GM19238 (cell line): ENCODE results near the gene ADAM19.

Source experiments
- DNase-seq: peaks from one replicate; pipeline ENCODE4 v3.0.0; 2011; ENCODE audit warnings: low spot score; ENCODE audit not compliant: insufficient read length

ADAM19 gene

DNA sequence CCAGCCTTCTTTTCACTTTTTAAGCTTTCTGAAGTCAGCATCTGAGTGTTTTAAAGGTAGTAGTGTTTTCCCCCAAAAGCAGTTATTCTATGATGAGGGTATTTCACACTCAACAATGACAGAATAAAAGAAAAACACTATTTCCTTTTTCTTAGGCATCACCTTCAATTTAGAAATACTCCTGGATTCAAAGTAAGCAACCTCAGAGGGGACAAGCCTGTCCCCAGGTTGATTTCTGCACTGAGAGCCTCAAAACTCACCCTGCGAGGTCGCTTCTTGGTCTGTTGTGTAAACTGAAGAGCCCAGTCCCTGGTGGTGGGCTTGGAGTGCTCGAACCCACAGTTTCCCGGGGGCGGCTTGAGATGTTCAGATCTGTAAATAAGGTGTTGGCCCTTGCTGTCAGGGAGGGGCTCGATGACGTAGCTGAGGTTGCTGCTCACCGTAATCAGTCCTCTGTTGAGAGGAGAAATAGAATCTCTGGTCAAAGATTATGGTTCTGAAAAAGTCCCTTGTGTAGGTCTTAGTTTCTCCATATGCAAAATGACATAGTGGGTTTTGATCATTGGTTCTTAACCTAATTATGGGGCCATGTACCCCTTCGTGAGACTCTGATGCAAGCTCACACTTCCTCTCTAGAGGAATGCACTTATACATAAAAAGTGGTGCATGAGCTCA, 55.9 kb downstream of the ADAM19 start:
- peak; percentile 22 for DNase-seq

DNA sequence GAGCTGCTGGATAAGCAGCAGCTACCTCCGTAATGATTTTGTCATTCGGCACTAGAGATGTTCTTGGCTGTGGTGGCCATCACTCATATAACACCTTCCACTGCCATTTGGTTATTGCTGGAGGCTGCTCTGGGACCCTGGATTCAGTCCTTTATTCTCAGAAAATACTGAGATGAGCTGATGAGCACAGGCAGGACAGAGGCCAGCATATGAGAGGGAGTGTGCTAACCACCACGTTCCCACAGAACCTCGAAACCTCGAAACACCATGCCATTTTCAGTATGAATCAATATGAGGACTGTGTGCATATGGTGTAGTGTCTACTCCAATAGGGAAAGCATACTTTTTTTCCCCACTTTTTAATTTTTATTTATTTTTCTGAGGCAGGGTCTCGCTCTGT, 56.6 kb downstream of the ADAM19 start:
- no peak for DNase-seq

- no peak for DNase-seq
These were observed 58.8 kb downstream of the ADAM19 start for GRCh38 chr5:157516626-157517325.

GRCh38 chr5:157516006-157516405, 59.6 kb downstream of the ADAM19 start:
- DNase-seq = no peak

DNA sequence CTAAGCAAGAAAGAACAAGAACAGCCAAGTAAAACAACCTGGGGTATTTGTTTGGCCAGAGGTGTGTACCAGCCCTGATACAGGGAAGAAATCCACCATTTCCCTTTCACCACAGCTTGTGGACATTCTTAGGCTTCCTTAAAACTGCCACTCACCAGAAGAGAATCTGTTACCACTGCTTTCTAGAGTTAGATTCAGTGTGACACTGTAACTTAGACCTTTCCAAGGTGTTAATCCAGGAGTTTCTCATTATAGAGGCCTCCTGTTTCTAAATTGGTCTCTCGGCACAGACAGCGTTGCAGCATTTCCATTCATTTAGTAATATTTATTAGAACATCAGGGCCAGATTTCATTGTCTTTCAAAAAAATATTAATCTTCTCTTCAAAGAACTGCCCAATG, 60.6 kb downstream of the ADAM19 start:
- DNase-seq = no peak

- no peak for DNase-seq
These were observed 62.4 kb downstream of the ADAM19 start for GRCh38 chr5:157513182-157513581.

DNA sequence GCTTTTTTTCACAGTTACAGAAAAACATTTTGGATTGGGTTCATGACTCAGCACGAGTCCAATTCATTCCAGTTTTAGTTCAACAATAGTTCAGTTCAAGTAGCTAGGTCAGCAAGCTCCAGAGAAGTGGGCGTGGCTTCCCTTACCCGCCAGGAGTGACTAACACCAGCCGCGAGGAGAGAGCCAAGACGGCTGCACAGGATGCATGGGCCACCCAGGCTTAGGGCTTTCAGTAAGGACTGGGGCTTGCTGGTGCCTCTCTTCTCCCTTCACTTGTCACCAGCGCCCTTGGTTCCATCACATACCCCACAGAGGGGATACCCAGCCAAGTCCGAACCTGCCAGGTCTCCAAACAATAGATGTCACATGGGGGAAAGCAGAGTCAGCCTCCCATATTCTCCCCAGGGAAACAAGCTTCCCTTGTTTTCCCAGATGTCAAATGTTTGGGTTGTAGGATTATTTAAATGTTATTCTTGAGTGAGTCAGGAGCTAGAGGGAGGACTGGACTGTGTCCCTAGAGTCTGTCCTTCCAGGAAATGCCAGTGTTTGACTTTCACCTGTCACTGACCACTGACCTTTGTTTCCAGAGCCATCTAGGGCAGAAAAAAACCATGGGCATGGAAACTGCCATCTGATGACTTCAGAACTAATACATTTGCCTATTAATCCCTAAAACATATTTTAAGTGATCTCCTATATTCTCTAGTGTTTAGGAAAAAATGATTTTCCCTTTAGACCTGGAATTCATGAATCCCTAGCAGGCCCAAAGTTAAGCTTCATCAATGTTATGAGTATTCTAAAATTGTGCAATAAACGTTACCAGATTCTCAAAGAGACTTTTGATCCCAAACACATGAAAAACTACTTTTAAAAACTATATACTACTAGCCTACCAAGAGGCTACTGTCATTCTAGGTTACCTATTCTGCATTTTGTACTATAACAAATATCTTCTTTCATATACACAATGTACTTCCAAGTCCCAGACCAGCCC, 63.6 kb downstream of the ADAM19 start:
- DNase-seq = no peak

GRCh38 chr5:157510682-157511081, 64.9 kb downstream of the ADAM19 start:
- DNase-seq = no peak

GRCh38 chr5:157509587-157509986, 66.0 kb downstream of the ADAM19 start:
- no peak for DNase-seq

GRCh38 chr5:157509093-157509492, 66.5 kb downstream of the ADAM19 start:
- no peak for DNase-seq

- no peak for DNase-seq
These were observed 68.4 kb downstream of the ADAM19 start for GRCh38 chr5:157506981-157507780.

DNA sequence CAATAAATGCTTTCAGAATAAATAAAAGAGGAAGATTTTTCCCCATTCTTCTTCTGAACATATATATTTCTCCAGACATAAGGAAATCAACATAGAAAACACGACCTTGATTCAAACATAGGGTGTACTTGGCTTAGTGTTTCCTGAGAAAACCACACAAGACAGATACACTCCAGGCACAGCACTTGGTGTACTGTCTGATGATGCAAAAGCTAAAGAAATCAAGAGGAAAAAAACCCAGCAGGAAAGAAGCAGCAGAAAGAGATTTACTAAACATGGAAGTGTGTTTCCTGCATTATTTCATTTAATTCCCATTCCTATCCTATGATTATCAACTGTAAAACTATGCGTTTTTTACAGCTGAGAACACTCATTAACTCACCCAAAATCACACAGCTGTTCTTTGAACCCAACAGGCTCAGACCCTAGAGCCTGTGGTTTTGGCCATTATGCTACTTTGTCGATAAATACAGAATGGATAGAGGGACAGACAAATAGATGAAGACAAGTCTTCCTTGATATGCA, 69.4 kb downstream of the ADAM19 start:
- no peak for DNase-seq

DNA sequence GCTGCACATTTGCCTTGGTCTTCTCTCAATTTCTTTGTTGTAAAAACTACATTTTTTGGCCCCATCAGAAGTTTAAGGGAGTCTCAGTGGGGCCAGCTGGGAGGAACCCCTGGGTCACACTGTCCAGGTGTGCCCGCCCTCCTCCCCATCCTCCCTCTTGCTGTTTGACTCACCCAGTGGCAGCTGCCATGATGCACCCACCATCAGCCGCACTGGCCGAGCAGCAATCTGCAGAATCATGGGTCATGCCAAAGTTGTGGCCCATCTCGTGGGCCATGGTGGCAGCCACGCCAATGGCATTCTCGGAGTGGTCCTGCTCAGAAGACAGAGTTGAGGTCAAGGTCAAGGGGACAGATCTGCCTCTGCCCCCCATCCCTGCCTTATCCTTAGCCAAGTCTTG, 70.1 kb downstream of the ADAM19 start:
- DNase-seq = no peak

- DNase-seq = no peak
These were observed 71.5 kb downstream of the ADAM19 start for GRCh38 chr5:157504053-157504452.

GRCh38 chr5:157502143-157502647, 73.4 kb downstream of the ADAM19 start:
- peak; percentile 48 for DNase-seq

- no peak for DNase-seq
These were observed 77.5 kb downstream of the ADAM19 start for GRCh38 chr5:157497875-157498611.

- no peak for DNase-seq
These were observed 78.7 kb downstream of the ADAM19 start for GRCh38 chr5:157496864-157497263.

DNA sequence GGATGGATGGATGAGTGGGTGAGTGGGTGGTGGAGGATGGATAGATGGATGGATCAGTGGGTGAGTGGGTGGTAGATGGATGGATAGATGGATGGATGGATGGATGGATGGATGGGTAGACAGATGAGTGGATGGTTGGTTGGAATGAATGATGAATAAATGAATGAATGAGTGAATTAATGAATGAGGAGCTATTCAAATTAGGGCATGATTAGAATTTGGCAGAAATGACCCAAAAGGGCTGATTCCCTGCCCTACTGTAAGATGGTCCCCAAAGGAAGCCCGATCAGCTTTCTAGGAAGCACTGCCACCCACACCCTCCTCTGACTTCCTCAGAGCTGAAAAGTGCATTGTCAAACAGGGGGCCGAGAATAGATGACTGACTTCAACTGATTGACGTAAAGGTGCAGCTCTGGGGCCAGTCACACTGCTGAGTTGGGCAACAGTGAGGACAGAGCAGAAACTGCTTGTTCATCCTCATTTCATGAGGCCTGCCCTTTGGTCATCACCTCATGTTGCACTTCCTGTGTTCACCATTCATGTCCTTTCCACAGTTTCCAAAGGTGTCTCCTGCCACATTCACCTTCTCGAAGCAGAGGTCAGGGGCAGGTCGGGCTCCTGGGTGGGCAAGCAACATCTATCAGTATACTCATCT, 81.3 kb downstream of the ADAM19 start:
- DNase-seq = no peak

DNA sequence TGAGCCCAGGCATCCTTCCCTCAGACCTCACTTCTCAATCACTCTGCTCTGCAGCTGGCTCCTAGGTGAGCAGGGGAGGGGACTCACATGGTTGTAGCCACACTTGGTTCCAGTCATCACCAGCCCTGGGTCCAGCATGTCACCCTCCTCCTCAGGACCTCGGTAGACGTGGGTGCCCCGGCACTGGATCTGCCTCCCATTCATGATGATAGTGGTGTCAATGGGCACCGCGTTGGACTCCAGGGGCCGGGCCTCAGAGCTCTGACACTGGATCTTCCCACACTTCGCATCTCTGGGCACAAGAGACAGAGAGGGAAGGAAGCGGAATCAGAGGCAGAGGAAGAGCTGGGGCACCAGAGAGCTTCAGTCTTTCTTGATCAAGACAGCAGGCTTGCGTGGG, 82.7 kb downstream of the ADAM19 start:
- DNase-seq = no peak
